A673 (cell line): ENCODE results near the gene UBXN7. TPM values are rescaled to one million over a fixed set of nuclear protein-coding genes. Genes with fewer than 3 reads are reported as not detected.

Source experiments
- BruUV-seq: library from RNA; stranded (reverse); fragments of 400-500 nt; replicated peaks from 2 replicates; lab custom pipeline; 2021; lab: Mats Ljungman, UMichigan
- CTCF ChIA-PET: fragments of 300-600 bp; sonication (Branson Sonifier 250); formaldehyde crosslinking; loops from one replicate; lab custom pipeline; 2022; ENCODE audit warnings: antibody characterized with exemption; lab: Charles Lee
- POLR2A ChIA-PET: fragments of 300-600 bp; sonication (Branson Sonifier 250); formaldehyde crosslinking; loops from one replicate; lab custom pipeline; 2022; ENCODE audit warnings: antibody characterized with exemption; ENCODE audit not compliant: low non-redundant PET; lab: Charles Lee
- DNase-seq: peaks from one replicate; pipeline ENCODE4 v3.0.0-alpha.2; 2015; ENCODE audit warnings: low spot score
- H3K27ac ChIP-seq: fragments of 200-600 bp; sonication (generic); 2 replicates; pipeline ENCODE4 v1.5.1; 2016; ENCODE audit warnings: mixed run types, low read depth, mild to moderate bottlenecking, mixed read lengths, antibody characterized with exemption, low read length; ENCODE audit not compliant: poor library complexity, severe bottlenecking
- H3K27me3 ChIP-seq: fragments of 200-600 bp; sonication (generic); replicated peaks from 2 replicates; pipeline ENCODE4 v1.6.1; 2017; ENCODE audit warnings: mixed run types, low read depth, mild to moderate bottlenecking, mixed read lengths, antibody characterized with exemption, low read length; ENCODE audit not compliant: insufficient read depth, poor library complexity
- H3K36me3 ChIP-seq: fragments of 200-600 bp; sonication (generic); 2 replicates; pipeline ENCODE4 v1.6.1; 2016; ENCODE audit warnings: mixed run types, mild to moderate bottlenecking, mixed read lengths, antibody characterized with exemption, low read length; ENCODE audit not compliant: insufficient read depth, poor library complexity, severe bottlenecking
- H3K4me1 ChIP-seq: fragments of 200-600 bp; sonication (generic); 2 replicates; pipeline ENCODE4 v1.6.1; 2017; ENCODE audit warnings: mixed run types, mild to moderate bottlenecking, mixed read lengths, antibody characterized with exemption, low read length; ENCODE audit not compliant: insufficient read depth, poor library complexity, severe bottlenecking
- H3K4me3 ChIP-seq: fragments of 200-600 bp; sonication (generic); 2 replicates; pipeline ENCODE4 v1.5.1; 2016; ENCODE audit warnings: low read depth, mixed run types, mild to moderate bottlenecking, mixed read lengths, low read length; ENCODE audit not compliant: poor library complexity, severe bottlenecking
- H3K9me3 ChIP-seq: fragments of 200-600 bp; sonication (generic); 2 replicates; pipeline ENCODE4 v1.6.1; 2016; ENCODE audit warnings: mixed run types, low read depth, mild to moderate bottlenecking, mixed read lengths, antibody characterized with exemption, low read length; ENCODE audit not compliant: poor library complexity, severe bottlenecking
- CTCF ChIP-seq: fragments of 300-800, 200-600 bp; sonication (generic); conservative IDR thresholded peaks from 2 replicates; pipeline ENCODE4 v1.5.1; 2017; ENCODE audit warnings: low read depth, mild to moderate bottlenecking, antibody characterized with exemption, low read length, moderate library complexity, mixed read lengths
- EZH2 ChIP-seq: fragments of 200-600 bp; sonication (generic); IDR thresholded peaks from 2 replicates; pipeline ENCODE4 v1.6.1; 2017; ENCODE audit warnings: borderline replicate concordance, low read depth, mild to moderate bottlenecking, mixed read lengths, antibody characterized with exemption, low read length; ENCODE audit not compliant: poor library complexity, severe bottlenecking
- intact Hi-C: fragments of 100-400 bp; cut with micrococcal nuclease; formaldehyde crosslinking; loops from one replicate; pipeline ENCODE4 v1.10.0; 2022; ENCODE audit not compliant: unreplicated experiment
- total RNA-seq: library from RNA; stranded (reverse); gene quantifications from 2 replicates; pipeline ENCODE4 v1.2.3, GENCODE V29; 2021

The UBXN7 gene
- total RNA-seq, 1 experiment from 2014 or later, result 94.2 TPM

DNA sequence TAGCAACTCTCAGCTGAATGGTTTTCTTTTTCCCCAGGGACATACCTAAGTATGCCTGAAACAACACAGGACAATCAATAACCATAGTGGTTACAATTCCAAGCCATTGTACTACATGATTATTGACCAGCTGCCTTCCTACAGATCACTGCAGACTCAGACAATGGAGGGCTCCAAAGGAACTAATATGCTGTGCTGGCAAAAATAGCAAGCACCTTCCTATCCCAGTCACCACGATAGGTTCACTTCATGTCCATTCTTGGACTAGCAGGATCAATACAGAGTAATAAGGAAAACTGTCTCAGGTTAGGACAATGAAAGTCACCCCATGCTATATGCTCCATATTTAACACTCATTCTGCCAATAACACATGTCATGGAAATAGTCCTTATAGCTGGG, 76.6 kb downstream of the UBXN7 start:
- ChIA-PET CTCF (no interaction called here), POLR2A (no interaction called here)
- Histone ChIP-seq H3K27ac (no peak overlapping the region), H3K4me1 (no peaks in the 10 kb centered on the region), H3K9me3 (no peaks in the 10 kb centered on the region), H3K36me3 (peaks cover 44% of the 10 kb centered on the region), H3K4me3 (no peak overlapping the region), H3K27me3 (no peaks in the 10 kb centered on the region)
- intact Hi-C loops, result no loop called here
- no TSS peak for BruUV-seq
- TF ChIP-seq EZH2 (no peak), CTCF (no peak)
- no peak for DNase-seq

GRCh38 chr3:196354132-196354531, 78.1 kb downstream of the UBXN7 start:
- no peak overlapping the region for H3K27ac ChIP-seq
- H3K27me3 ChIP-seq, result no peaks in the 10 kb centered on the region
- TF ChIP-seq EZH2, result no peak
- no peaks in the 10 kb centered on the region for H3K4me1 ChIP-seq
- H3K4me3 ChIP-seq, result no peak overlapping the region
- peaks cover 45% of the 10 kb centered on the region for H3K36me3 ChIP-seq
- POLR2A ChIA-PET, result no interaction called here
- no peak for DNase-seq
- intact Hi-C loops, result no loop called here
- CTCF ChIA-PET, result no interaction called here
- no TSS peak for BruUV-seq
- no peaks in the 10 kb centered on the region for H3K9me3 ChIP-seq

GRCh38 chr3:196351541-196351940, 80.7 kb downstream of the UBXN7 start:
- Histone ChIP-seq H3K27me3 (no peaks in the 10 kb centered on the region), H3K27ac (no peak overlapping the region), H3K36me3 (peaks cover 26% of the 10 kb centered on the region), H3K4me3 (no peak overlapping the region), H3K9me3 (no peaks in the 10 kb centered on the region), H3K4me1 (no peaks in the 10 kb centered on the region)
- ChIA-PET POLR2A (no interaction called here), CTCF (interaction anchor here (0.5 kb wide), 1 partner anchor 604 kb away, joined by 4 read pairs; no protein-coding TSS in a partner anchor)
- BruUV-seq, result no TSS peak
- TF ChIP-seq CTCF (no peak), EZH2 (no peak)
- DNase-seq, result no peak
- intact Hi-C loops, result no loop called here

GRCh38 chr3:196350067-196350466, 82.2 kb downstream of the UBXN7 start:
- Histone ChIP-seq H3K27me3 (no peaks in the 10 kb centered on the region), H3K36me3 (peaks cover 12% of the 10 kb centered on the region), H3K27ac (no peak overlapping the region), H3K4me1 (no peaks in the 10 kb centered on the region), H3K9me3 (no peaks in the 10 kb centered on the region), H3K4me3 (no peak overlapping the region)
- ChIA-PET POLR2A (no interaction called here), CTCF (no interaction called here)
- DNase-seq, result no peak
- intact Hi-C loops, result no loop called here
- no TSS peak for BruUV-seq
- TF ChIP-seq CTCF (no peak), EZH2 (no peak)
